Inferior parietal cortex (tissue), 1 donor: Measurements from ENCODE around the gene CSNK1A1L.

Experiments
- DNase-seq: peaks from one replicate; pipeline ENCODE4 v3.0.0-alpha.2; 2016; ENCODE audit errors: extremely low spot score

The CSNK1A1L gene

DNA sequence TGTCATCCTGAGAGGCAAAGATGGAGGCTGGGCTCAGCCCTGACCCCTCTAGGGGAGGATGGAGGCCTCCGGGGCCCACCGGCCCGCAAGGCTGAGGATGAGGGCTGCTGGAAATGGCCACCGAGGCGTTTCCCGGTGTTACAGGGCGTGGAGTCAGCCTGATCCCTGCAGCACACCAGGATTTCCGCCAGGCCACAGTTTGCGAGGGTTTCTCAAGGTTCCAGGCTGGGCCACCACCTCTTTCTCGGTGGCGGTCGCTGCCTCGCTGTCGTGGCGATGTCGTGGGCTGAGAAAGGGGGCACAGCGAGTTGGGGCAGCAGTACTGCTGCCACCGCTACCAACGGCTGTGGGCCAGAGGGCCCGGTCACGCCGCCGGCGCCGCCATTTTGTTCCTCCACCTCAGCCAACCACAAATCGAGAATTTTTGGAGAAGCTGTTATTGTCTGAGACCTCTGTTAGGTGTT lies at the start of gene CSNK1A1L:
TSS of gene CSNK1A1L (minus strand) at position 414 of the 464 bp plus-strand sequence. CDS start at position 6, 408 bp downstream.
- DNase-seq = no peak

GRCh38 chr13:37149380-37149779 lies 43.9 kb upstream of the CSNK1A1L start:
- no peak for DNase-seq

DNA sequence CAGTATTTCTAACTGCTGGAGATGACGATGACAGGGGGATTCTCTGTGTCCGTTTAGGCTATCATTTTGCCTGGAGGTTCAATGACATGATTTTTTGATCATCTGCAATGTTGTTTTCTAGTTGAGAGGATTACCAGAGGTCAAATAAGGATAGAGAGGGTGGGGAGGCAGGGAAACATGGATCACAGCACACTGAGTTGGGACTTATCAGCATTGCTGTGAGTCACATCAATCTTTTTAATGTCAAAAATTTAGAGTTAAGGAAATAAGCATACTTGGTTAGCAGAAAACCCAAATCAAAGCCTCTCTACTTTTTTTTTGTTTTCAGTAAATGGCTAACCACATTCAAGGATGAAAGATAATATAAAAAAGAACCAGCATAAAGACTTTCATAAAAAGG lies 43.0 kb upstream of the CSNK1A1L start:
- DNase-seq = no peak

DNA sequence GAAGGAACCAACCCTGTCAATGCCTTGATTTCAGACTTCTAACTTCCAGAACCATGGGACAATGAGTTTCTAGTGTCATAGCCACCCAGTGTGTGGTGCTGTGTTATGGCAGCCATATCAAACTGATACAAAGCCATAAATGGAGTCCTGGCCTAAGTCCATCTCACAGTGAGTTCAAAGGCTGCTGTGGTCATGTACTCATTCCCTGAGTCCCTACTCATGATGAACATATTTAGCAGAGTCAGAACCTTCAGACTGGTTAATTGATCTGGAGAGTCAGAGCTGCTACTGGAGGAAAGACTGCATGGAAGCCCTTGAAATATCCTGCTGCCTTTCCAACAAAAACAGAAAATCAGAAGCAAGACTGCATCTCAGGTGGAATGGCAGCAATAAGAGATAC lies 39.2 kb upstream of the CSNK1A1L start:
- DNase-seq = no peak

DNA sequence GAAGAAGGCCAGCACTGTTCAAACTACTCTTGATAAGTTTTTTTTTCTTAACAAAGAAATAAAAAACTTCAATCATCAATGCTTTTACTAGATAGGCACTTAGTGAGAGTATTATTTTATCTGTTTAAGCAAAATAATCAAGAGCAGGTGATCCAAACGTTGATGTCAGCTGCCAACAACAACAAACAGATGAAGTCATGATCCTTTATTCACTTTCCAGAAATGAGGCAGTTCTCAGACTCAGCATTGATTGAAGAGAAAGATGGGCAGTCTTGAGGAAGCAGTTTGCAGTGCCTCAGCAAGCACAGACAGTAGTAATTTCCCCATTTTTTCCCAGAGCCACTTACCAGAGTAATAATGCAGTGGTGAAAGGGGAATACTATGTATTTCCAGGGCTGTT lies 38.4 kb upstream of the CSNK1A1L start:
- no peak for DNase-seq

- DNase-seq = no peak
These were observed 37.4 kb upstream of the CSNK1A1L start for GRCh38 chr13:37142877-37143276.

DNA sequence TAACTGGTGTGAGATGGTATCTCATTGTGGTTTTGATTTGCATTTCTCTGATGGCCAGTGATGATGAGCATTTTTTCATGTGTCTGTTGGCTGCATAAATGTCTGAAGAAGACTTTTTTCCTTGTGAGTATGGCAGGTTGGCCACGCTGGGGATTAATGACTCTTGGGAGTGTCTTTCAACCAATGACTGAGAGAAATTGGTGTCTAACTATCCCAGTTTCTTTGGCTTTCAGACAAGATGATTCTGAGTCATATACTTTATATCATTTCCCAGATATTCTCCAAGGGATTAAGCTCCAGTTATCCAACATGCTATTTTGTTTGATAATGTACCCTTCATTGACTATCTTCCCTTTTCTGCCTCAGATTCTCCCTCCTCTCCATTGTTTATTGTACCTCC lies 35.5 kb upstream of the CSNK1A1L start:
- DNase-seq = no peak

- DNase-seq = no peak
These were observed 33.9 kb upstream of the CSNK1A1L start for GRCh38 chr13:37139356-37139755.

GRCh38 chr13:37138926-37139325 lies 33.5 kb upstream of the CSNK1A1L start:
- no peak for DNase-seq

- DNase-seq = no peak
These were observed 32.7 kb upstream of the CSNK1A1L start for GRCh38 chr13:37138169-37138568.

- no peak for DNase-seq
These were observed 31.2 kb upstream of the CSNK1A1L start for GRCh38 chr13:37136633-37137032.

DNA sequence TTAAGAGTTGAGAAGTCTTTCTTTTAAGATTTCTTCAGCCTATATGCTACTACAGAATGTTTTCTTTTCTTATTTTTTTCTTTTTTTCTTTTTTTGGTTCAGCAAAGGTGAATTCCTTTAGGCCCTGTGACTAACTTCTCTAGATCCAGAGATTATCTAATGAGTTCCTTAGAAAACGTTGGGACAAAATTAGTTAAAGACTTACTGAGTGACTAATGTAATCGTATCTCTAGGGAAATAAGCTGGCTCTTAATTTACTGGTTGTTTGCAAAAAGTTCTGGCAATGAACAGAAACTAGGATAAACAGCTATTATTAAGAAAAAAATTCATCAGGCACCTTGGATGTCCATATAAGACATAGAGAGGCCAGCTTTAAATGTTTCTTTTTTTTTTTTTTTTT lies 30.7 kb upstream of the CSNK1A1L start:
- no peak for DNase-seq

DNA sequence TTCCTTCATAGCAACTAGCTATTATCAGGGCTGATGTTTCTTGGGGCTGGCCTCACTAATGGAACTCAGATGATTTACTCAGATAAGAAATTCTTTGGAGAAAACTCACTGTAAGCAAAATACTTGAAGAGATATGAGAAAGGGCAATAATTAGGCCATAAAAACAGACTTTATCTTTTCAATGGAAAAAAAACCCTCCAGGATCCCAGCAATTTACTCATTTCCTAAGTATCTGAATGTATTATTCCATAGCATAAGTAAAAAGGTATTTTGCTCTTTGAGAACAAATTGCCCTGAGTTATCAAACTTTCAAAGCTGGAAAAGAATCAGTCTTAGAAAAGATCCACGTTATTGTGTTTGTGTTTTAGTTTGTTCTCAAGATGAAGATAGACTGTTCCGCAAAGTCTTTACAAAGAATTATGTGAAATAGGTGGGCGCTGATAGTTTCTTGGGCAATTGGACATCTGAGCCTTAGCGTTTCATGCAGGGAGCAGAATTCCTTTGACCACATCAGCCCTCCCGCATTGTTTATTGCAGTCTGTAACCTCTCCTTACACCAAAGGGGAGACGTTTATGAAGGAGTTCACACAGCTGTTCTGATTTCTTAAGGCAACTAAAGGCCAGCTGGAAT lies 29.1 kb upstream of the CSNK1A1L start:
- DNase-seq = no peak

GRCh38 chr13:37132211-37132610 lies 26.7 kb upstream of the CSNK1A1L start:
- no peak for DNase-seq

GRCh38 chr13:37131092-37131491 lies 25.6 kb upstream of the CSNK1A1L start:
- no peak for DNase-seq

GRCh38 chr13:37129866-37130265 lies 24.4 kb upstream of the CSNK1A1L start:
- DNase-seq = no peak

DNA sequence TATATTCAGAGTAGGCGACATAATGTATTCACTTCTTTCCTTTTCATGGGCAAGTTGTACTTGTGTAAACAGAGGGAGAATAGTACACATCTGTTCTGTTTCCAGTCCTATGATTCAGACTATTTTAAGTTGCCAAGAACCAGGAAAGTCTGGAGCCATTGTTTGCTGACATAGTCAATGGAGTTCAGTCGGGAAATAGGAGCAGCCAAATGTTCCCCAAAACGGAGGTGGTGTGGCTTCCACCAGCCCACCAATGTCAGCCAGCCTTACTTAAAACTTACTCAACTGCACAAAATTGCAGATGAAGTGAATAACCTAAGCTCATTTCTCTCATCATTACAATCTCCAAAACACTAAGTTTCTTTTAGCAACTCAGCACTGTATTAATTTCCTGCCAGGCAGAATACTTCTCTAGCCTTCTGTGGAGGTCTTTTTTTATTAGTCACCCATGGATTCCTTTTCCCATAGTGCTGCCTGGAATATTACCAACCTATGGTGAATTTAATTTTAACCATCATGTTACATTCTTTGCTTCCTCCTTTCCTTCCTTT lies 22.3 kb upstream of the CSNK1A1L start:
- peak; percentile 81 for DNase-seq

DNA sequence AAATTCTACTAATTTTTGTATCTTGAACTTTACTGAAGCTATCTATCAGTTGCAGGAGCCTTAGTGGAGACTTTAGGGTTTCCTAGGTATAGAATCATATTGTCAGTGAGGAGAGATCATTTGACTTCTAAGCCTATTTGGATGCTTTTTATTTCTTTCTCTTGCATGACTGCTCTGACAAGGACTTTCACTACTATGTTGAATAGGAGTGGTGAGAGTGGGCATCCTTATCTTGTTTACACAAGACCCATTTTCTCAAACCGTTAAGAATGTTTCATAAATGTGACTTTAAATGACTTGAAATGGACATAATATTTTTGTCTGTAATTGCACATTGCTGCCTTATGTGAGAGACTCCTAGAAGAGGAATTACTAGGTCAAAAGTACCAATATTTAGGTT lies 17.9 kb upstream of the CSNK1A1L start:
- no peak for DNase-seq

DNA sequence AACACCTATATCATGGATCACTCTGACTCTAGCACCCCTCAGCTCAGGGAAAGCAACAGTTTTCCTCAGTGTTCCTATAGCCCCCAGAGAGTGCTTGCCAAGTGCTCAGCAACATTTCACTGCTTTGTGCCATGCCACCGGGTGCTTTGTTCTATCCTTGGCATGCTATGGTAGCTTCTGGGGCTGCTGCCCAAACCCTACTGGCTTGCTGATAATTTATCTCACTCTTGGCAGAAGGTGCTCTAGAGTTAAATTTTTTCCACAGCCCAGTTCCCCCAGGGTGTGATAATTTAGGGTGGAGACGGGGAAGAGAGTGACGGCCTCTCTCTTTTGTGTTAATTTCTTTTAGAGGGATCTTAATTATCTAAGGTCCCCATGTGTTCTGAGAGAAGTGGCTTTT lies 12.6 kb upstream of the CSNK1A1L start:
- DNase-seq = no peak

- DNase-seq = no peak
These were observed 8.8 kb upstream of the CSNK1A1L start for GRCh38 chr13:37114250-37114649.

GRCh38 chr13:37113534-37113933 lies 8.1 kb upstream of the CSNK1A1L start:
- DNase-seq = no peak

DNA sequence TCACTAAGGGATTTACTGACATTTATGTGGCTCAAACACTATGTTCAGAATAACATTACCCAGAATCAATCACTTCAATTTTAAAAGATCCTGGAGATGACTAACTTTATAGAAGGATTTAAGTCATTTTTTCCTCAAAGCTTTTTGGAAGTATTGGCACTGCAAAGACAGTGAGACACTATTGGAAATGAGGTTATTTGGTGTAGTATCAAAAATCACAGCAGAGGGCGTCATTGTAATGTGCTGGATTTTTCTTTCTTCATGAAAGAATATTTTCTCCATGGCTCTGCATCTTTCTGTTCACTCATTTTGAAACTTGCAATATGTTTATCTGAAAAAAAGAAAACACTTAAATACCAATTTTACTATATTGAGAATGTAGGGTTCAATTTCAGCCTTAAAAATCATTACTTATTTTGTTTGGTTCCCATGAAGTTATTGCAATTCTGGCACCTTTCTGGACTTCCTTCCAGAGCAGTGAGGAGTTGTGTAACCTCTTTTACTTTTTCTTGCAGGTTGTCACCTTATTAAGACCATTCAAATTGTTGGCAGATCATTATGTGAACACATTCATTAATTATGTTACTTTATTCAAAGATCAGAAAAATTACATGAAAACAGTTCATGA lies 3.7 kb upstream of the CSNK1A1L start:
- peak; percentile 90 for DNase-seq

- no peak for DNase-seq
These were observed 2.4 kb upstream of the CSNK1A1L start for GRCh38 chr13:37107868-37108267.
